Karpas-422 (cell line): ENCODE measurements around the gene HUWE1. TPM values are rescaled to one million over a fixed set of nuclear protein-coding genes. Genes with fewer than 3 reads are reported as not detected.

Source experiments
- DNase-seq: peaks from one replicate; pipeline ENCODE4 v3.0.0-alpha.2; 2015
- H2AFZ ChIP-seq: fragments of 200-600 bp; sonication (generic); 2 replicates; pipeline ENCODE4 v1.6.1; 2014; ENCODE audit warnings: antibody characterized with exemption, low read length, mixed read lengths
- H3K27ac ChIP-seq: fragments of 200-600 bp; sonication (generic); 2 replicates; pipeline ENCODE4 v1.5.1; 2014; ENCODE audit warnings: mild to moderate bottlenecking, low read length, moderate library complexity
- H3K27me3 ChIP-seq: fragments of 200-600 bp; sonication (generic); 2 replicates; pipeline ENCODE4 v1.6.1; 2014; ENCODE audit warnings: low read length, mixed read lengths
- H3K36me3 ChIP-seq: fragments of 200-600 bp; sonication (generic); 2 replicates; pipeline ENCODE4 v1.6.1; 2014; ENCODE audit warnings: low read length, mixed read lengths; ENCODE audit not compliant: insufficient read depth
- H3K4me1 ChIP-seq: fragments of 200-600 bp; sonication (generic); 2 replicates; pipeline ENCODE4 v1.6.1; 2014; ENCODE audit warnings: mild to moderate bottlenecking, low read length, mixed read lengths
- H3K4me2 ChIP-seq: fragments of 200-600 bp; sonication (generic); 2 replicates; pipeline ENCODE4 v1.6.1; 2014; ENCODE audit warnings: low read length, low read depth, mild to moderate bottlenecking; ENCODE audit not compliant: poor library complexity, severe bottlenecking
- H3K4me3 ChIP-seq: fragments of 200-600 bp; sonication (generic); 2 replicates; pipeline ENCODE4 v1.5.1; 2014; ENCODE audit warnings: mild to moderate bottlenecking, antibody characterized with exemption, low read length, mixed read lengths
- H3K79me2 ChIP-seq: fragments of 200-600 bp; sonication (generic); 2 replicates; pipeline ENCODE4 v1.6.1; 2014; ENCODE audit warnings: mild to moderate bottlenecking, low read length, mixed read lengths
- H3K9ac ChIP-seq: fragments of 200-600 bp; sonication (generic); 2 replicates; pipeline ENCODE4 v1.6.0; 2014; ENCODE audit warnings: low read length
- H3K9me2 ChIP-seq: fragments of 200-600 bp; sonication (generic), shearing (Covaris generic); replicated peaks from 2 replicates; pipeline ENCODE4 v1.6.0; 2014; ENCODE audit warnings: mild to moderate bottlenecking, low read length, moderate library complexity; ENCODE audit not compliant: insufficient read depth
- H3K9me3 ChIP-seq: fragments of 300-700, 200-600 bp; sonication (generic); 2 replicates; pipeline ENCODE4 v1.6.1; 2014; ENCODE audit warnings: low read length, mixed read lengths
- H4K20me1 ChIP-seq: fragments of 200-600 bp; sonication (generic); 2 replicates; pipeline ENCODE4 v1.6.1; 2014; ENCODE audit warnings: mild to moderate bottlenecking, antibody characterized with exemption, low read length, low read depth; ENCODE audit not compliant: insufficient read depth
- total RNA-seq: library from RNA; depleted of rRNA; stranded (reverse); fragments of >200 nt; shearing (Covaris generic); gene quantifications from 2 replicates; pipeline ENCODE4 v1.2.3, GENCODE V29; 2014; ENCODE audit warnings: low replicate concordance

The HUWE1 gene
- total RNA-seq, 1 experiment from 2014 or later, result 104 TPM

DNA sequence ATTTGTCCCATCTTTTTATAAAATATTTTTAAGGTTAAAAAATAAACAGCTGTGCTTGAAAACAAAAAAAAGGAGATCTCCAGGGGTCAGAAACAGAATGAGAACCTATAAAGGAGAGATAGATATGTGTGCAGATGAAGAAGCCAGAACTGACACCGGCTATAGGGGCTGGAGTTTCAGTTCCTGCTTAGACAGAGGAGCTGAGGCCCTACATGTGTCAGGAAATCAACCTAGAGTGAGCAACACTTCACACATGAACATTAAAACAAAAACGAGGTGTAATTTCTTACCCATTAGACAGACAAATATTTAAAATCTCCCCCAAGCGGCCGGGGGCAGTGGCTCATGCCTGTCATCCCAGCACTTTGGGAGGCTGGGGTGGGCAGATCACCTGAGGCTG lies 17.8 kb upstream of the HUWE1 start:
- Histone ChIP-seq H3K4me1 (no peaks in the 10 kb centered on the region), H2AFZ (no peak overlapping the region), H3K9ac (no peak overlapping the region), H3K4me2 (no peak overlapping the region), H3K27me3 (no peaks in the 10 kb centered on the region), H3K9me2 (no peaks in the 10 kb centered on the region), H3K27ac (no peak overlapping the region), H3K4me3 (no peak overlapping the region), H3K79me2 (no peaks in the 10 kb centered on the region), H3K9me3 (no peaks in the 10 kb centered on the region), H3K36me3 (no peaks in the 10 kb centered on the region), H4K20me1 (no peaks in the 10 kb centered on the region)
- no peak for DNase-seq

- Histone ChIP-seq H3K4me2 (no peak overlapping the region), H3K9ac (no peak overlapping the region), H3K27me3 (no peaks in the 10 kb centered on the region), H3K9me3 (no peaks in the 10 kb centered on the region), H3K36me3 (no peaks in the 10 kb centered on the region), H3K4me3 (no peak overlapping the region), H3K4me1 (no peaks in the 10 kb centered on the region), H3K9me2 (no peaks in the 10 kb centered on the region), H2AFZ (no peak overlapping the region), H3K27ac (no peak overlapping the region), H3K79me2 (no peaks in the 10 kb centered on the region), H4K20me1 (no peaks in the 10 kb centered on the region)
- no peak for DNase-seq
Measured at GRCh38 chrX:53695946-53696549, 9.5 kb upstream of the HUWE1 start.

DNA sequence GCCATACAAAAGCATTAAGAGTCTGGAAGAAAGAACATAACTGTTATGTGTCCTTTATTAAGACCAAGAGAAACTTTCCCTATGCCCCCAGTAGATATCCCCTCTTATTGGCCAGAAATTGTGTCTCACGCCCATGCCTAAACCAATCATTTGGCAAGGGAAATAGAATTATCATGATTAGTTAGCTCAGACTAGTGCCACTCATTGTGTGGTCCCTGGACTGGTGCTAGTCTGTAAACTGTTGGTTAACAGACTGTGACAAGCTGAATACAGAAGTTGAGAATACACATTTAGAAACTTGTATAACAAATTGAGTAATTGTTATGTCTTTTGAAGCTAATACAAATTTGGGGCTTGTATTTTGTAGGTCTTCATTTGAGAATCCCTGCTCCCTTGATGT lies 8.1 kb upstream of the HUWE1 start:
- H3K9me3 ChIP-seq, result no peaks in the 10 kb centered on the region
- H4K20me1 ChIP-seq, result no peaks in the 10 kb centered on the region
- no peaks in the 10 kb centered on the region for H3K9me2 ChIP-seq
- H3K9ac ChIP-seq, result no peak overlapping the region
- no peaks in the 10 kb centered on the region for H3K36me3 ChIP-seq
- H2AFZ ChIP-seq, result no peak overlapping the region
- no peaks in the 10 kb centered on the region for H3K79me2 ChIP-seq
- no peak overlapping the region for H3K4me3 ChIP-seq
- H3K4me1 ChIP-seq, result no peaks in the 10 kb centered on the region
- no peak overlapping the region for H3K4me2 ChIP-seq
- H3K27me3 ChIP-seq, result no peaks in the 10 kb centered on the region
- no peak for DNase-seq
- H3K27ac ChIP-seq, result no peak overlapping the region

DNA sequence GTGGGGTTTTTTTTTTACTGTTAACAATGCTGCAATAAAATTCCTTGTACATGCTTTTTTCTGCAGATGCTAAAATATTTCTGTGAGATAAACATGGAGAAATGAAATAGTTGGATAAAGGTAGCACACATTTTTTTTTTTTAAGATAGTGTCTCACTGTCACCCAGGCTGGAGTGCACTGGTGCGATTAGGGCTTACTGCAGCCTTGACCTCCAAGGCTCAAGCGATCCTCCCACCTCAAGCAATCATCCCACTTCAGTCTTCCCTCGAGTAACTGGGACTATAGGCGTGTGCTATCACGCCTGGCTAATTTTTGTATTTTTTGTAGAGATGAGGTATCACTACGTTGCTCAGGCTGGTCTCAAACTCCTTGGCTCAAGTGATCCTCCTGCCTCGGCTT lies 1.8 kb upstream of the HUWE1 start:
- no peak overlapping the region for H3K4me3 ChIP-seq
- H4K20me1 ChIP-seq, result no peaks in the 10 kb centered on the region
- no peak overlapping the region for H3K4me2 ChIP-seq
- H3K4me1 ChIP-seq, result peaks cover 11% of the 10 kb centered on the region
- no peak overlapping the region for H2AFZ ChIP-seq
- H3K27ac ChIP-seq, result no peak overlapping the region
- no peaks in the 10 kb centered on the region for H3K36me3 ChIP-seq
- no peaks in the 10 kb centered on the region for H3K9me3 ChIP-seq
- H3K27me3 ChIP-seq, result no peaks in the 10 kb centered on the region
- H3K79me2 ChIP-seq, result peaks cover 17% of the 10 kb centered on the region
- H3K9ac ChIP-seq, result no peak overlapping the region
- DNase-seq, result no peak
- no peaks in the 10 kb centered on the region for H3K9me2 ChIP-seq

DNA sequence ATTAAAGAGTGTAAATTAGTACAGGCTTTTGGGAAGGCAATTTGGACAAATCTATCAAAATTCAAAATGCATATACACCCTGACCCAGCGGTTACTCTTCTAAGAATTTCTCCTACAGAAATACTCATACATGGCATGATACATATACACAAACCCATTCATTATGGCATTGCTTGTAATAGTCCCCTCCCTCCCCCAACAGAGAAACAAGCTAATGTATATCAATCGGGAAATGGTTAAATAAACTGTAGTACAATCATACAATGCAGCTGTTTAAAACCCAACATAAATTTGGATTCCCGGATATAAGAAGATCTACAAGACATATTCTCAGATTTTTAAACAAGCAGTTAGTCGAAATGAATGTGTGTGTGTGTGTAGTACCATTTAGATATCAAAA lies 808 bp downstream of the HUWE1 start:
- H3K4me2 ChIP-seq, result peak overlapping the region; percentile 85
- no peaks in the 10 kb centered on the region for H3K9me3 ChIP-seq
- peaks cover 43% of the 10 kb centered on the region for H3K79me2 ChIP-seq
- H3K27me3 ChIP-seq, result no peaks in the 10 kb centered on the region
- no peaks in the 10 kb centered on the region for H3K9me2 ChIP-seq
- H3K4me3 ChIP-seq, result peak overlapping the region; percentile 66
- peak overlapping the region; percentile 73 for H3K27ac ChIP-seq
- no peak for DNase-seq
- H3K9ac ChIP-seq, result peak overlapping the region; percentile 77
- peaks cover 14% of the 10 kb centered on the region; the same call in 1 of the 2 replicates for H4K20me1 ChIP-seq
- no peak overlapping the region for H2AFZ ChIP-seq
- peaks cover 9% of the 10 kb centered on the region for H3K36me3 ChIP-seq
- peaks cover 25% of the 10 kb centered on the region for H3K4me1 ChIP-seq

- H3K27ac ChIP-seq, result peak overlapping the region; percentile 73
- no peaks in the 10 kb centered on the region for H3K9me3 ChIP-seq
- peaks cover 14% of the 10 kb centered on the region; the same call in 1 of the 2 replicates for H4K20me1 ChIP-seq
- H3K36me3 ChIP-seq, result peaks cover 15% of the 10 kb centered on the region
- H3K27me3 ChIP-seq, result no peaks in the 10 kb centered on the region
- peak overlapping the region; percentile 66 for H3K4me3 ChIP-seq
- peak; percentile 39 for DNase-seq
- peak overlapping the region; percentile 85 for H3K4me2 ChIP-seq
- H3K79me2 ChIP-seq, result peaks cover 54% of the 10 kb centered on the region
- peaks cover 25% of the 10 kb centered on the region for H3K4me1 ChIP-seq
- H2AFZ ChIP-seq, result peak overlapping the region; percentile 43; the same call in 1 of the 2 replicates
- H3K9me2 ChIP-seq, result no peaks in the 10 kb centered on the region
- H3K9ac ChIP-seq, result peak overlapping the region; percentile 77
Measured at GRCh38 chrX:53684415-53685192, 1.9 kb downstream of the HUWE1 start.

DNA sequence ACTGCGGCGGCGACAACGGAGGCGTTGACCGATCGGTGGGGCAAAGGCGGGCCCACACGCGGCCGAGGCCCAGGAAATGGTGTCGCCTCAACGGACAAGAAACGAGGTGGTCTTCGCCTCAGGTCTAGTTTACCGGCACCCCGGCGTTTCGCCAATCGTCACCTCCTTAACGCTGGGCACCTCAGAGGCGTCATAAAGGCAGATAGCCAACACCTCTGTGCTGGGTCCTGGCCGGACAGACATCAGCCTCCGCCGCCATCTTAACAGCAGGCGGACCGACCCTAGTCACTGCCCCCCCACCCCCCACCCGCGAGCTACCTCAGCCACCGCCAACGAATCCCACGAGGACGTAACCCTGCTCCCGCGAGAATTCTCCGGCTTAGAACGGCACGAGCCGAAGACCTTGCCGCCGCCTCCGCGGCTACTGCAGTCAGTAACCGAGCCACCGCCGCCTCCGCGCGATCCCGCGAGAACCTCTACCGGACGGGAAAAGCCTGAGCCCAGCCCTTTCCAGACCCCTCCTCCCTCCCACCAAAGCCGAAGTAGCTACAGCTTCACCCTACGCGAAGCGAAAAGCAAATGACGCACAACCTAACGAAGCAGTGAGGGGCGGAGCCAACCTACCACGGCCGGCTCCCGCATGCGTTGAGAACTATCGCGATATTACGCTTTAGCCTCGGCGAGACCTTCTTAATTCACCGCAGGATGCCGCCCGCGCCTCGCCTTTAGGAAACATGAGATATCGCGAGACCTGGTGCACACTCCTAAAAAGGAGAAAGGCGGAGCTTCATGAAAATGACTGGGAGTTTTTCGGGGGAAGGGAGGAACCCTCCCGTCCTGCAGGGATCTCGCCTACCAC lies 2.7 kb downstream of the HUWE1 start:
- Histone ChIP-seq H3K9ac (peak overlapping the region; percentile 86), H4K20me1 (peaks cover 14% of the 10 kb centered on the region; the same call in 1 of the 2 replicates), H3K9me2 (no peaks in the 10 kb centered on the region), H3K9me3 (no peaks in the 10 kb centered on the region), H3K36me3 (peaks cover 19% of the 10 kb centered on the region), H2AFZ (no peak overlapping the region), H3K27ac (peak overlapping the region; percentile 73), H3K4me3 (peak overlapping the region; percentile 83), H3K79me2 (peaks cover 61% of the 10 kb centered on the region), H3K4me1 (peaks cover 25% of the 10 kb centered on the region), H3K27me3 (no peaks in the 10 kb centered on the region), H3K4me2 (peak overlapping the region; percentile 80)
- peak; percentile 98 for DNase-seq
